ENCODE data around the gene RNF213. TPM values are rescaled to one million over a fixed set of nuclear protein-coding genes. Genes with fewer than 3 reads are reported as not detected.
"Not testable (repeated sequence)": the region's sequence is repeated elsewhere in the genome, so short reads cannot be mapped to it uniquely, and the experiment has no call there.

Gene RNF213
- total RNA-seq, 1 experiment from 2014 or later: 44.5 TPM

DNA sequence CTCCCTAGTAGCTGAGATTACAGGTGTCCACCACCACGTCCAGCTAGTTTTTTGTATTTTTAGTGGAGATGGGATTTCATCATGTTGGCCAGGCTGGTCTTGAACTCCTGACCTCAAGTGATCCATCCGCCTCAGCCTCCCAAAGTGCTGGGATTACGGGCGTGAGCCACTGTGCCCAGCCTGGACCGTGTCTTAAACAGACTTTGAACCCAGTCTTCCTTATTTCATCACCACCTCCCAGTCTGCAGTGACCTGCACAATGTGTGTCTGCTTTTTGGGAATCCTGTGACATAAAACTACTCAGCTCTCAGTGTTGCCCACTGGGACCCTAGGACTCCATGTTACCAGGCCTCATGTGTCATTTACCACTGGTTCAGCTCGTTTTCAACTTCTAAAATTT, 70.3 kb downstream of the RNF213 start:
- DNase-seq (ENCODE audit: low read depth, low spot score); H2AFZ ChIP-seq (ENCODE audit: low read depth, low read length, poor library complexity, severe bottlenecking); ATAC-seq; H3K4me2 ChIP-seq (ENCODE audit: low read length); H3K9me3 ChIP-seq (ENCODE audit: control insufficient read depth in 1 of 2, insufficient read depth in 1 of 2, low read depth in 1 of 2, low read length in 2 of 2); intact Hi-C loops (cut with micrococcal nuclease); H3K27ac ChIP-seq (ENCODE audit: low read depth, low read length); H3K79me2 ChIP-seq (ENCODE audit: insufficient read depth, low read length); BruUV-seq (replicated peaks); H3K27me3 ChIP-seq (ENCODE audit: insufficient read depth, low read length); H4K20me1 ChIP-seq (ENCODE audit: insufficient read depth); H3K9me2 ChIP-seq (ENCODE audit: insufficient read depth); H3K4me1 ChIP-seq (ENCODE audit: control insufficient read depth in 1 of 2, insufficient read depth in 2 of 2, low read length in 2 of 2); CTCF ChIA-PET; POLR2A ChIA-PET; H3K9ac ChIP-seq (ENCODE audit: low read length); RAD21 ChIA-PET (ENCODE audit: low non-redundant PET in 1 of 2, low total read pairs in 2 of 2, uncharacterized antibody in 2 of 2, unreplicated experiment in 2 of 2); H3K4me3 ChIP-seq (replicated peaks in 1 of 2; ENCODE audit: low read depth in 1 of 2, low read length in 2 of 2): not testable (repeated sequence)
- peaks cover 7 to 16% of the 10 kb centered on the region in 2 experiments; a peak in 3 of 4 replicates for H3K36me3 ChIP-seq (ENCODE audit: control insufficient read depth in 1 of 2, insufficient read depth in 2 of 2, low read length in 2 of 2)

DNA sequence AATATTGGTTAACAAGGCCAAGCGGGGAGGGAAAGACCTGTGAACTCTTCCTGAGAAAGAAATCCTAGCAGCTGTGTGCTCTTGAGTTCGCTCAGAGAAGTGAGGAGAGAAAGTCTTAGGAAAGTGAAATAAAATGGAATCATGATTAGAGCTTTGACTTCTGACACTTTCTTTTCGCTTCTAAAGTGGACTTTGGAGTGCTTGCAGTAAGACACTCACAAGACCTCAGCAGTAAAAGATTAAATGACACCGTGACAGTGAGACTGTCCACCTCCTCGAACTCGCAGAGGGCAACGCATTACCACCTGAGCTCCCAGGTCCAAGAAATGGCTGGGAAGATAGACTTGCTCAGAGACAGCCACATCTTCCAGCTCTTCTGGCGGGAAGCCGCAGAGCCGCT, 71.2 kb downstream of the RNF213 start:
- H4K20me1 ChIP-seq (ENCODE audit: insufficient read depth): no peaks in the 10 kb centered on the region
- H3K79me2 ChIP-seq (ENCODE audit: insufficient read depth, low read length): no peaks in the 10 kb centered on the region
- H2AFZ ChIP-seq (ENCODE audit: low read depth, low read length, poor library complexity, severe bottlenecking): no peak overlapping the region
- no peaks in the 10 kb centered on the region for H3K9me3 ChIP-seq (ENCODE audit: control insufficient read depth in 1 of 2, insufficient read depth in 1 of 2, low read depth in 1 of 2, low read length in 2 of 2)
- H3K4me3 ChIP-seq (replicated peaks in 1 of 2; ENCODE audit: low read depth in 1 of 2, low read length in 2 of 2): no peak overlapping the region
- no peak overlapping the region for H3K4me2 ChIP-seq (ENCODE audit: low read length)
- H3K9me2 ChIP-seq (ENCODE audit: insufficient read depth): no peaks in the 10 kb centered on the region
- TF ChIP-seq, protein P1, sequence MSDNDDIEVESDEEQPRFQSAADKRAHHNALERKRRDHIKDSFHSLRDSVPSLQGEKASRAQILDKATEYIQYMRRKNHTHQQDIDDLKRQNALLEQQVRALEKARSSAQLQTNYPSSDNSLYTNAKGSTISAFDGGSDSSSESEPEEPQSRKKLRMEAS (IDR thresholded peaks at IDR 0.05): no peak
- TF ChIP-seq, protein P2, sequence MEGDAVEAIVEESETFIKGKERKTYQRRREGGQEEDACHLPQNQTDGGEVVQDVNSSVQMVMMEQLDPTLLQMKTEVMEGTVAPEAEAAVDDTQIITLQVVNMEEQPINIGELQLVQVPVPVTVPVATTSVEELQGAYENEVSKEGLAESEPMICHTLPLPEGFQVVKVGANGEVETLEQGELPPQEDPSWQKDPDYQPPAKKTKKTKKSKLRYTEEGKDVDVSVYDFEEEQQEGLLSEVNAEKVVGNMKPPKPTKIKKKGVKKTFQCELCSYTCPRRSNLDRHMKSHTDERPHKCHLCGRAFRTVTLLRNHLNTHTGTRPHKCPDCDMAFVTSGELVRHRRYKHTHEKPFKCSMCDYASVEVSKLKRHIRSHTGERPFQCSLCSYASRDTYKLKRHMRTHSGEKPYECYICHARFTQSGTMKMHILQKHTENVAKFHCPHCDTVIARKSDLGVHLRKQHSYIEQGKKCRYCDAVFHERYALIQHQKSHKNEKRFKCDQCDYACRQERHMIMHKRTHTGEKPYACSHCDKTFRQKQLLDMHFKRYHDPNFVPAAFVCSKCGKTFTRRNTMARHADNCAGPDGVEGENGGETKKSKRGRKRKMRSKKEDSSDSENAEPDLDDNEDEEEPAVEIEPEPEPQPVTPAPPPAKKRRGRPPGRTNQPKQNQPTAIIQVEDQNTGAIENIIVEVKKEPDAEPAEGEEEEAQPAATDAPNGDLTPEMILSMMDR (IDR thresholded peaks at IDR 0.05 in 2 of 3, conservative IDR thresholded peaks at IDR 0.05 in 1 of 3; ENCODE audit: borderline replicate concordance in 1 of 3, insufficient read depth in 1 of 3, low read depth in 2 of 3, low read length in 2 of 3): no peak
- TF ChIP-seq EZH2 (IDR thresholded peaks at IDR 0.05) (no peak), ELF1 (IDR thresholded peaks at IDR 0.05; ENCODE audit: borderline replicate concordance, low read depth) (no peak), RAD21 (IDR thresholded peaks at IDR 0.05; ENCODE audit: low read depth) (no peak), TCF7L2 (IDR thresholded peaks at IDR 0.05; ENCODE audit: borderline replicate concordance, extremely low read depth, insufficient read depth, insufficient read length) (no peak), EZH2phosphoT487 (IDR thresholded peaks at IDR 0.05; ENCODE audit: borderline replicate concordance) (no peak), CEBPB (IDR thresholded peaks at IDR 0.05; ENCODE audit: low read depth) (no peak), POLR2A (IDR thresholded peaks at IDR 0.05; ENCODE audit: borderline replicate concordance, extremely low read depth, insufficient read depth, insufficient read length) (no peak), SP1 (IDR thresholded peaks at IDR 0.05; ENCODE audit: low read depth) (no peak), SRF (IDR thresholded peaks at IDR 0.05; ENCODE audit: low read depth) (no peak), ZFX (IDR thresholded peaks at IDR 0.05) (no peak), EGR1 (IDR thresholded peaks at IDR 0.05; ENCODE audit: low read depth) (no peak), POLR2AphosphoS5 (IDR thresholded peaks at IDR 0.05; ENCODE audit: low read depth, low read length) (no peak)
- TF ChIP-seq, protein P3, sequence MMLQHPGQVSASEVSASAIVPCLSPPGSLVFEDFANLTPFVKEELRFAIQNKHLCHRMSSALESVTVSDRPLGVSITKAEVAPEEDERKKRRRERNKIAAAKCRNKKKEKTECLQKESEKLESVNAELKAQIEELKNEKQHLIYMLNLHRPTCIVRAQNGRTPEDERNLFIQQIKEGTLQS (IDR thresholded peaks at IDR 0.05): no peak
- TF ChIP-seq, protein P4, sequence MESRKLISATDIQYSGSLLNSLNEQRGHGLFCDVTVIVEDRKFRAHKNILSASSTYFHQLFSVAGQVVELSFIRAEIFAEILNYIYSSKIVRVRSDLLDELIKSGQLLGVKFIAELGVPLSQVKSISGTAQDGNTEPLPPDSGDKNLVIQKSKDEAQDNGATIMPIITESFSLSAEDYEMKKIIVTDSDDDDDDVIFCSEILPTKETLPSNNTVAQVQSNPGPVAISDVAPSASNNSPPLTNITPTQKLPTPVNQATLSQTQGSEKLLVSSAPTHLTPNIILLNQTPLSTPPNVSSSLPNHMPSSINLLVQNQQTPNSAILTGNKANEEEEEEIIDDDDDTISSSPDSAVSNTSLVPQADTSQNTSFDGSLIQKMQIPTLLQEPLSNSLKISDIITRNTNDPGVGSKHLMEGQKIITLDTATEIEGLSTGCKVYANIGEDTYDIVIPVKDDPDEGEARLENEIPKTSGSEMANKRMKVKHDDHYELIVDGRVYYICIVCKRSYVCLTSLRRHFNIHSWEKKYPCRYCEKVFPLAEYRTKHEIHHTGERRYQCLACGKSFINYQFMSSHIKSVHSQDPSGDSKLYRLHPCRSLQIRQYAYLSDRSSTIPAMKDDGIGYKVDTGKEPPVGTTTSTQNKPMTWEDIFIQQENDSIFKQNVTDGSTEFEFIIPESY (IDR thresholded peaks at IDR 0.05; ENCODE audit: extremely low read depth, insufficient replicate concordance, low read length): no peak
- no peak for DNase-seq (ENCODE audit: low read depth, low spot score)
- BruUV-seq (replicated peaks): no TSS peak
- H3K36me3 ChIP-seq (ENCODE audit: control insufficient read depth in 1 of 2, insufficient read depth in 2 of 2, low read length in 2 of 2): peaks cover 11 to 18% of the 10 kb centered on the region in 2 experiments; a peak in 3 of 4 replicates
- intact Hi-C loops (cut with micrococcal nuclease): no loop called here
- no peak for ATAC-seq
- no peaks in the 10 kb centered on the region for H3K4me1 ChIP-seq (ENCODE audit: control insufficient read depth in 1 of 2, insufficient read depth in 2 of 2, low read length in 2 of 2)
- ChIA-PET RAD21 (ENCODE audit: low non-redundant PET in 1 of 2, low total read pairs in 2 of 2, uncharacterized antibody in 2 of 2, unreplicated experiment in 2 of 2) (no interaction called here), POLR2A (no interaction called here), CTCF (no interaction called here)
- no peak overlapping the region for H3K27ac ChIP-seq (ENCODE audit: low read depth, low read length)
- H3K9ac ChIP-seq (ENCODE audit: low read length): no peak overlapping the region
- no peaks in the 10 kb centered on the region for H3K27me3 ChIP-seq (ENCODE audit: insufficient read depth, low read length)
